ENCODE measurements around the gene HUS1B.
"Not testable (repeated sequence)": the region's sequence is repeated elsewhere in the genome, so short reads cannot be mapped to it uniquely, and the experiment has no call there.

Gene HUS1B

GRCh38 chr6:678520-678919, 21.6 kb upstream of the HUS1B start:
- no peak for DNase-seq

GRCh38 chr6:677919-678318, 21.0 kb upstream of the HUS1B start:
- DNase-seq, result no peak

- peak; percentile 19 for DNase-seq
These were observed 18.1 kb upstream of the HUS1B start for GRCh38 chr6:674956-675355.

GRCh38 chr6:674406-674805, 17.5 kb upstream of the HUS1B start:
- DNase-seq, result no peak

GRCh38 chr6:667253-667927, 10.5 kb upstream of the HUS1B start:
- no peak for DNase-seq

GRCh38 chr6:665403-666267, 8.7 kb upstream of the HUS1B start:
- no peak for DNase-seq

- DNase-seq, result not testable (repeated sequence)
These were observed 6.9 kb upstream of the HUS1B start for GRCh38 chr6:663788-664187.

- DNase-seq, result peak; percentile 13
These were observed 3.0 kb upstream of the HUS1B start for GRCh38 chr6:659716-660581.

GRCh38 chr6:658244-658643, 1.3 kb upstream of the HUS1B start:
- no peak for DNase-seq

- DNase-seq, result no peak
These were observed 843 bp upstream of the HUS1B start for GRCh38 chr6:657743-658142.

- DNase-seq, result no peak
These were observed 2.8 kb downstream of the HUS1B start for GRCh38 chr6:654136-654535.

- DNase-seq, result no peak
These were observed 4.0 kb downstream of the HUS1B start for GRCh38 chr6:652865-653264.

- no peak for DNase-seq
These were observed 6.8 kb downstream of the HUS1B start for GRCh38 chr6:650098-650497.

- DNase-seq, result no peak
These were observed 14.1 kb downstream of the HUS1B start for GRCh38 chr6:642805-643204.

- no peak for DNase-seq
These were observed 15.5 kb downstream of the HUS1B start for GRCh38 chr6:641225-641985.

- DNase-seq, result peak; percentile 10
These were observed 20.4 kb downstream of the HUS1B start for GRCh38 chr6:636488-636887.

- DNase-seq, result no peak
These were observed 21.7 kb downstream of the HUS1B start for GRCh38 chr6:635233-635632.

GRCh38 chr6:633611-634010, 23.3 kb downstream of the HUS1B start:
- no peak for DNase-seq

GRCh38 chr6:628766-629165, 28.1 kb downstream of the HUS1B start:
- peak; percentile 9 for DNase-seq

- no peak for DNase-seq
These were observed 30.7 kb downstream of the HUS1B start for GRCh38 chr6:626236-626635.

- DNase-seq, result no peak
These were observed 31.9 kb downstream of the HUS1B start for GRCh38 chr6:624979-625378.

- DNase-seq, result no peak
These were observed 34.4 kb downstream of the HUS1B start for GRCh38 chr6:622462-622861.

- DNase-seq, result no peak
These were observed 35.0 kb downstream of the HUS1B start for GRCh38 chr6:621931-622330.
